ENCODE measurements around the gene ATAD5.

ATAD5 gene

GRCh38 chr17:30894236-30894635, 62.5 kb downstream of the ATAD5 start:
- H3K79me2 ChIP-seq, result no peaks in the 10 kb centered on the region
- no peak overlapping the region for H3K4me3 ChIP-seq (ENCODE audit: low read depth, low read length)
- H3K27ac ChIP-seq, result no peak overlapping the region
- no peaks in the 10 kb centered on the region for H3K9me3 ChIP-seq (ENCODE audit: control insufficient read depth, low read length)
- no peak overlapping the region for H3K9ac ChIP-seq
- no peak overlapping the region for H2AFZ ChIP-seq
- no peaks in the 10 kb centered on the region for H3K36me3 ChIP-seq (ENCODE audit: control insufficient read depth, insufficient read depth, low read length)
- H3K27me3 ChIP-seq (ENCODE audit: control insufficient read depth, insufficient read depth, low read length), result no peaks in the 10 kb centered on the region
- TF ChIP-seq, protein P1, sequence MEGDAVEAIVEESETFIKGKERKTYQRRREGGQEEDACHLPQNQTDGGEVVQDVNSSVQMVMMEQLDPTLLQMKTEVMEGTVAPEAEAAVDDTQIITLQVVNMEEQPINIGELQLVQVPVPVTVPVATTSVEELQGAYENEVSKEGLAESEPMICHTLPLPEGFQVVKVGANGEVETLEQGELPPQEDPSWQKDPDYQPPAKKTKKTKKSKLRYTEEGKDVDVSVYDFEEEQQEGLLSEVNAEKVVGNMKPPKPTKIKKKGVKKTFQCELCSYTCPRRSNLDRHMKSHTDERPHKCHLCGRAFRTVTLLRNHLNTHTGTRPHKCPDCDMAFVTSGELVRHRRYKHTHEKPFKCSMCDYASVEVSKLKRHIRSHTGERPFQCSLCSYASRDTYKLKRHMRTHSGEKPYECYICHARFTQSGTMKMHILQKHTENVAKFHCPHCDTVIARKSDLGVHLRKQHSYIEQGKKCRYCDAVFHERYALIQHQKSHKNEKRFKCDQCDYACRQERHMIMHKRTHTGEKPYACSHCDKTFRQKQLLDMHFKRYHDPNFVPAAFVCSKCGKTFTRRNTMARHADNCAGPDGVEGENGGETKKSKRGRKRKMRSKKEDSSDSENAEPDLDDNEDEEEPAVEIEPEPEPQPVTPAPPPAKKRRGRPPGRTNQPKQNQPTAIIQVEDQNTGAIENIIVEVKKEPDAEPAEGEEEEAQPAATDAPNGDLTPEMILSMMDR (IDR thresholded peaks at IDR 0.05), result no peak
- no peak overlapping the region for H3K4me2 ChIP-seq (ENCODE audit: low read length)
- no peaks in the 10 kb centered on the region for H3K4me1 ChIP-seq

DNA sequence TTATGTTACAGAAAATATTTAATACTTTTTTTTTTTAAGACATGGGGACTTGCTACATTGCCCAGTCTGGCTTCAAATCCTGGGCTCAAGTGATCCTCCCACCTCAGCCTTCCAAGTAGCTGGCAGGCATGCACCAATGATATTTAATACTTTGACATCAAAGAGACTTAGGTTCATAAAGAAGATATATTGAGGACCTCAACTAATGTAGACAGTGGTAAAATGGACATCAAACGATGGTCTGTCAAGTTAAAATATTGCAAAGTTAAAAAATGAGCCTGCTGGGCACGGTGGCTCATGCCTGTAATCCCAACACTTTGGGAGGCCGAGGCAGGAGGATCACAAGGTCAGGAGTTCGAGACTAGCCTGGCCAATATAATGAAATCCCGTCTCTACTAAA, 65.5 kb downstream of the ATAD5 start:
- H3K27me3 ChIP-seq (ENCODE audit: control insufficient read depth, insufficient read depth, low read length), result no peaks in the 10 kb centered on the region
- H3K9ac ChIP-seq, result no peak overlapping the region
- no peak overlapping the region for H3K4me2 ChIP-seq (ENCODE audit: low read length)
- no peaks in the 10 kb centered on the region for H3K9me3 ChIP-seq (ENCODE audit: control insufficient read depth, low read length)
- H3K27ac ChIP-seq, result no peak overlapping the region
- H3K4me3 ChIP-seq (ENCODE audit: low read depth, low read length), result no peak overlapping the region
- H3K4me1 ChIP-seq, result no peaks in the 10 kb centered on the region
- H3K36me3 ChIP-seq (ENCODE audit: control insufficient read depth, insufficient read depth, low read length), result no peaks in the 10 kb centered on the region
- TF ChIP-seq, protein P1 (IDR thresholded peaks at IDR 0.05), result no peak
- H2AFZ ChIP-seq, result no peak overlapping the region
- H3K79me2 ChIP-seq, result peaks cover 3% of the 10 kb centered on the region

DNA sequence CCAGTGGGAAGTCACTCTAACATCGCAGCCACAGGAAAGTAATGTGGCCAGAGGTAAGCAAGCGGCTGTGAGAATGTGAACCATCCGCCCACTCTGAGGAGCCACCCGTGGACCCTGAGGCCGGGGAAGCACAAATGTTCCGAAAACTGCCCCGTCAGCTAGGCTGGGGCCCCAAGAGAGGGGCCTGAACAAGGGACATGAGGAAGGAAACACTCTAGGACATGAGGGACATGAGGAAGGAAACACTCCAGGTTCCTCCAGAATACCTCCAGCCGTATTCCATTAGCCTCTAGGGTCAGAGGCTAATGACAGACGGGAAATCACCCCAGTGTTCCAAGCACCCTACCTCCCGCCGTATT, 74.0 kb downstream of the ATAD5 start:
- H3K27ac ChIP-seq, result peak overlapping the region; percentile 90
- H2AFZ ChIP-seq, result peak overlapping the region; percentile 99
- peak overlapping the region; percentile 95 for H3K9ac ChIP-seq
- no peaks in the 10 kb centered on the region for H3K36me3 ChIP-seq (ENCODE audit: control insufficient read depth, insufficient read depth, low read length)
- H3K9me3 ChIP-seq (ENCODE audit: control insufficient read depth, low read length), result no peaks in the 10 kb centered on the region
- TF ChIP-seq, protein P1 (IDR thresholded peaks at IDR 0.05), result no peak
- H3K27me3 ChIP-seq (ENCODE audit: control insufficient read depth, insufficient read depth, low read length), result no peaks in the 10 kb centered on the region
- peak overlapping the region; percentile 74 for H3K4me3 ChIP-seq (ENCODE audit: low read depth, low read length)
- peak overlapping the region; percentile 83 for H3K4me2 ChIP-seq (ENCODE audit: low read length)
- H3K79me2 ChIP-seq, result peaks cover 12% of the 10 kb centered on the region
- no peaks in the 10 kb centered on the region for H3K4me1 ChIP-seq

DNA sequence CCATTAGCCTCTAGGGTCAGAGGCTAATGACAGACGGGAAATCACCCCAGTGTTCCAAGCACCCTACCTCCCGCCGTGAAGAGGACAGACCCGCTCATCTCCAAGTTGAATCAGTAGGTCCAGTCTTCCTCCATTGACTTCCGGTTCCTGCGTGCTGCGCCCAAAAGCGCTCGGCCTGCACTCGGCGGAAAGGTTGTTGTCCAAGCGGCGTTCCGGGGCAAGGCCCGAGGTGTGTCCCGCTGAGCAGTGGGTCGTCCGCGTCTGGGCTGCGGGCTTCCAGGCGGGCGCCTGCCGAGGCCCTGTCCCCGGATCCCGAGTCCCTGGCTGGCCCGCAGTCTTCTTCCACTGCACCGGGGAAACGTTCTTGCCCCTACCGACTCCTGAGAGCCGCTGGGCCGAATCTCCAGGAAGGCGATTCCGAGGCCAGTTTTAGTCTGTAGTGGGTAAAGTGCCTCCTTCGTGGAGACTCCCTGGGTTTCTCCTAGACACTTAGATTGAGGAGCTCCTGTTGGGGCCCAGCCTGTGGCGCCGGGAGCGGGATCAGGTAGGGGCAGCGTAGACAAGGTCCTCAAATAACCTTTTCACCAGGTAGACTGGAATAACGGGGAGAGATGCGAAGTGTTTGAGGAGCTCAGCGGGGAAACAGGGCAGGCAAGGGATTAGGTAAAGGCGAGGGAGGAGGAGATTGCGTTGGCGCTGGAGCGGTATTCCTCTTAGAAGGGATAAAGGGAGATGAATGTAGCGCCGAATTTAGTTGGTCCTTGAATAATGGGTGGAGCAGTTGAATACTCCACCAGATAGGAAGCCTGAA, 74.5 kb downstream of the ATAD5 start, which contains the start of gene TEFM:
TSS of gene TEFM (minus strand) at position 138 of the 811 bp plus-strand sequence. CDS start at position 98, 40 bp downstream.
- no peaks in the 10 kb centered on the region for H3K27me3 ChIP-seq (ENCODE audit: control insufficient read depth, insufficient read depth, low read length)
- H3K4me2 ChIP-seq (ENCODE audit: low read length), result peak within 1 kb of the TSS; percentile 83
- peak within 1 kb of the TSS; percentile 99 for H2AFZ ChIP-seq
- H3K9me3 ChIP-seq (ENCODE audit: control insufficient read depth, low read length), result no peaks in the 10 kb centered on the region
- peak within 1 kb of the TSS; percentile 95 for H3K9ac ChIP-seq
- peak within 1 kb of the TSS; percentile 74 for H3K4me3 ChIP-seq (ENCODE audit: low read depth, low read length)
- no peaks in the 10 kb centered on the region for H3K4me1 ChIP-seq
- no peaks in the 10 kb centered on the region for H3K36me3 ChIP-seq (ENCODE audit: control insufficient read depth, insufficient read depth, low read length)
- peaks cover 10% of the 10 kb centered on the region for H3K79me2 ChIP-seq
- TF ChIP-seq, protein P1 (IDR thresholded peaks at IDR 0.05), result no peak
- peak within 1 kb of the TSS; percentile 90 for H3K27ac ChIP-seq

All from parathyroid adenoma (tissue), 2 donors.